Keratinocyte (primary cell): ENCODE results near the gene AUH.

Experiments used
- EZH2 ChIP-seq: IDR thresholded peaks from one replicate; pipeline ENCODE4 v1.6.1; 2012; ENCODE audit warnings: inconsistent platforms, mild to moderate bottlenecking, low read length, moderate library complexity
- TF ChIP-seq, protein P1 (sequence below), 3 experiments: IDR thresholded peaks in 1 of 3; conservative IDR thresholded peaks in 1 of 3; optimal IDR thresholded peaks in 1 of 3; 2 replicates in 2 of 3; 3 replicates in 1 of 3; pipeline versions ENCODE3 to v1.5.1; 2011; ENCODE audit warnings: low read length in 3 of 3, mild to moderate bottlenecking in 3 of 3, moderate library complexity in 2 of 3, control low read depth in 1 of 3, inconsistent platforms in 1 of 3; ENCODE audit not compliant: insufficient read depth in 2 of 3; ENCODE audit errors: extremely low read depth in 1 of 3

DNA sequence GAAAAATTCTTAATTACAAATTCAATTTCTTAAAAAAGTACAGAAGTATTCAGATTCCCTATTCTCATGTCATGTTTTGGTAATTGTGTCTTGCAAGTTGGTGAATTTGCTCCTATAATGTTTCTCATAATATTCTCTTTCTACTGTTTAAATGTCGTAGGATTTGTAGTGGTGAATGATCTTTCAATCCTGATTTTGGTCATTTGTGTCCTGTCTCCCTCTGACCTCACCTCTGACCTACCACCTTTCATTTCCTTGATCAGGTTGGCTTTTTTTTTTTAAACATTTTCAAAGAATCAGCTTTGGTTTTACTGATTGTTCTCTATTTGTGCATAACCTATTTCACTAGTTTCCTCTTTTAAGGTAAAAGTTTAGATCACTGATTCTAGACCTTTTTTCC is 102.6 kb downstream of the AUH start:
- TF ChIP-seq, protein P1, sequence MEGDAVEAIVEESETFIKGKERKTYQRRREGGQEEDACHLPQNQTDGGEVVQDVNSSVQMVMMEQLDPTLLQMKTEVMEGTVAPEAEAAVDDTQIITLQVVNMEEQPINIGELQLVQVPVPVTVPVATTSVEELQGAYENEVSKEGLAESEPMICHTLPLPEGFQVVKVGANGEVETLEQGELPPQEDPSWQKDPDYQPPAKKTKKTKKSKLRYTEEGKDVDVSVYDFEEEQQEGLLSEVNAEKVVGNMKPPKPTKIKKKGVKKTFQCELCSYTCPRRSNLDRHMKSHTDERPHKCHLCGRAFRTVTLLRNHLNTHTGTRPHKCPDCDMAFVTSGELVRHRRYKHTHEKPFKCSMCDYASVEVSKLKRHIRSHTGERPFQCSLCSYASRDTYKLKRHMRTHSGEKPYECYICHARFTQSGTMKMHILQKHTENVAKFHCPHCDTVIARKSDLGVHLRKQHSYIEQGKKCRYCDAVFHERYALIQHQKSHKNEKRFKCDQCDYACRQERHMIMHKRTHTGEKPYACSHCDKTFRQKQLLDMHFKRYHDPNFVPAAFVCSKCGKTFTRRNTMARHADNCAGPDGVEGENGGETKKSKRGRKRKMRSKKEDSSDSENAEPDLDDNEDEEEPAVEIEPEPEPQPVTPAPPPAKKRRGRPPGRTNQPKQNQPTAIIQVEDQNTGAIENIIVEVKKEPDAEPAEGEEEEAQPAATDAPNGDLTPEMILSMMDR (optimal IDR thresholded peaks at IDR 0.05 in 1 of 3, IDR thresholded peaks at IDR 0.05 in 1 of 3, conservative IDR thresholded peaks at IDR 0.05 in 1 of 3; ENCODE audit: extremely low read depth in 1 of 3, insufficient read depth in 2 of 3, low read length in 3 of 3), result no peak
- no peak for TF ChIP-seq EZH2
